ACC112 (cell line): ENCODE data around the gene PTH1R.

Source experiments
- H2AFZ ChIP-seq: fragments of 200-600 bp; sonication (generic); one replicate; pipeline ENCODE4 v1.6.0; 2017; ENCODE audit warnings: antibody characterized with exemption, low read length; ENCODE audit not compliant: unreplicated experiment
- H3K27ac ChIP-seq: fragments of 200-600 bp; sonication (generic); 2 replicates; pipeline ENCODE4 v1.5.1; 2014; ENCODE audit warnings: low read depth, mild to moderate bottlenecking, antibody characterized with exemption, low read length, moderate library complexity
- H3K27me3 ChIP-seq: fragments of 200-600 bp; sonication (generic); 2 replicates; pipeline ENCODE4 v1.6.1; 2014; ENCODE audit warnings: mild to moderate bottlenecking, antibody characterized with exemption, low read length, moderate library complexity, mixed read lengths; ENCODE audit not compliant: insufficient read depth
- H3K36me3 ChIP-seq: fragments of 200-600 bp; sonication (generic); 2 replicates; pipeline ENCODE4 v1.6.1; 2016; ENCODE audit warnings: mild to moderate bottlenecking, antibody characterized with exemption, low read length, moderate library complexity, mixed read lengths; ENCODE audit not compliant: insufficient read depth
- H3K4me1 ChIP-seq: fragments of 200-600 bp; sonication (generic); one replicate; pipeline ENCODE4 v1.6.1; 2016; ENCODE audit warnings: low read length, mixed read lengths; ENCODE audit not compliant: insufficient read depth, unreplicated experiment, control insufficient read depth
- H3K4me3 ChIP-seq: fragments of 200-600 bp; sonication (generic); 2 replicates; pipeline ENCODE4 v1.5.1; 2014; ENCODE audit warnings: mild to moderate bottlenecking, low read depth, low read length
- H3K79me2 ChIP-seq: fragments of 200-600 bp; sonication (generic); one replicate; pipeline ENCODE4 v1.6.0; 2016; ENCODE audit warnings: low read length; ENCODE audit not compliant: control insufficient read depth, unreplicated experiment, insufficient read depth

The PTH1R gene

GRCh38 chr3:46884929-46885328 lies 7.4 kb downstream of the PTH1R start:
- no peak overlapping the region for H2AFZ ChIP-seq
- no peaks in the 10 kb centered on the region for H3K36me3 ChIP-seq
- H3K27ac ChIP-seq, result no peak overlapping the region
- H3K4me3 ChIP-seq, result no peak overlapping the region
- no peaks in the 10 kb centered on the region for H3K4me1 ChIP-seq
- H3K79me2 ChIP-seq, result no peaks in the 10 kb centered on the region
- H3K27me3 ChIP-seq, result peaks cover 53% of the 10 kb centered on the region

DNA sequence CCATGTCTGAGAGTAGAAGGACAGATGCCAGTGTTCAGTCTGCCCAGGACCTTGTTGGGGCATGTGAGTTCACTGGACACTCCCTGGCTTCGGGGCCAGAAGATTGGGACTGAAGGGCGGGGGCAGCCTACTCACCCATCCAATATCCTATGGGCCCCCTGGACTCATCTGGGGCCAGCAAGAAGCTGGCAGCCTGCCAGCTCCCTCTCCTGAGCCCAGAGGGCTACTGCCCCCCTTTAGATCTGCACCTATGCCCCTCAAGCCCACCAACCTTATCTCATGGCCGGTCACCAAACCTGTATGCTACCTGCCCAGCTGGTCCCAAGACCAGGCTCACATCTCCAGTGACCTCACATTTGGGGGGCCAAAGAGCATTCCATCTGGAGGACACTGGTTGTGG lies 8.1 kb downstream of the PTH1R start:
- Histone ChIP-seq H3K27ac (no peak overlapping the region), H3K79me2 (no peaks in the 10 kb centered on the region), H3K4me1 (no peaks in the 10 kb centered on the region), H2AFZ (no peak overlapping the region), H3K27me3 (peaks cover 49% of the 10 kb centered on the region), H3K4me3 (no peak overlapping the region), H3K36me3 (no peaks in the 10 kb centered on the region)

GRCh38 chr3:46887980-46888494 lies 10.5 kb downstream of the PTH1R start:
- peaks cover 5% of the 10 kb centered on the region for H3K4me1 ChIP-seq

GRCh38 chr3:46888705-46889104 lies 11.2 kb downstream of the PTH1R start:
- Histone ChIP-seq H3K36me3 (no peaks in the 10 kb centered on the region), H3K27ac (no peak overlapping the region), H3K79me2 (no peaks in the 10 kb centered on the region), H3K27me3 (peaks cover 26% of the 10 kb centered on the region), H3K4me3 (no peak overlapping the region), H2AFZ (no peak overlapping the region), H3K4me1 (peaks cover 12% of the 10 kb centered on the region)

More at GRCh38 chr3:46887980-46888494, 10.5 kb downstream of the PTH1R start:
- H3K36me3 ChIP-seq, result no peaks in the 10 kb centered on the region
- no peak overlapping the region for H2AFZ ChIP-seq
- no peak overlapping the region for H3K4me3 ChIP-seq
- H3K27ac ChIP-seq, result no peak overlapping the region
- H3K79me2 ChIP-seq, result no peaks in the 10 kb centered on the region
- peaks cover 31% of the 10 kb centered on the region for H3K27me3 ChIP-seq

- peaks cover 12% of the 10 kb centered on the region for H3K4me1 ChIP-seq
- no peaks in the 10 kb centered on the region for H3K36me3 ChIP-seq
- H2AFZ ChIP-seq, result no peak overlapping the region
- H3K27ac ChIP-seq, result no peak overlapping the region
- no peaks in the 10 kb centered on the region for H3K79me2 ChIP-seq
- no peak overlapping the region for H3K4me3 ChIP-seq
- peaks cover 18% of the 10 kb centered on the region for H3K27me3 ChIP-seq
Observed at GRCh38 chr3:46889381-46890110, 12.0 kb downstream of the PTH1R start.

DNA sequence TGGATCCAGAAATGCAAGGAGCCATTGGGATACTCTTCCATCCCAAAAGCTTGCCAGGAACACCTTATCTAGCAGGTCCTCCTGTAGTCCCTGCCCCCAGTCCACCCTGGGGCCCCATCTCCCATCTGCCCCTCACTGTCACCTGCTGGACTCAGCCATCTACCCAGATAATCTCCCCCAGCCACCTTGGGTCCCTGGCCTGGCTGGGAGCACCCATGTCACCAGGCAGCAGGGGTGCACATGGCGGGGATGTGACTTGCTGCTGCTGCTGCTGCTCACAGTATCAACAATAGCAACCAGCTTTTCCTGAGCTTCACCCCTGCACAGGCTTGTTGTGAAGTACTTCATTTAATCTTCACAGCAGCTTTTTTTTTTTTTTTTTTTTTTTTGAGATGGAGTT lies 12.6 kb downstream of the PTH1R start:
- Histone ChIP-seq H2AFZ (no peak overlapping the region), H3K36me3 (no peaks in the 10 kb centered on the region), H3K27ac (no peak overlapping the region), H3K79me2 (no peaks in the 10 kb centered on the region), H3K27me3 (peaks cover 14% of the 10 kb centered on the region), H3K4me1 (peaks cover 12% of the 10 kb centered on the region), H3K4me3 (no peak overlapping the region)

DNA sequence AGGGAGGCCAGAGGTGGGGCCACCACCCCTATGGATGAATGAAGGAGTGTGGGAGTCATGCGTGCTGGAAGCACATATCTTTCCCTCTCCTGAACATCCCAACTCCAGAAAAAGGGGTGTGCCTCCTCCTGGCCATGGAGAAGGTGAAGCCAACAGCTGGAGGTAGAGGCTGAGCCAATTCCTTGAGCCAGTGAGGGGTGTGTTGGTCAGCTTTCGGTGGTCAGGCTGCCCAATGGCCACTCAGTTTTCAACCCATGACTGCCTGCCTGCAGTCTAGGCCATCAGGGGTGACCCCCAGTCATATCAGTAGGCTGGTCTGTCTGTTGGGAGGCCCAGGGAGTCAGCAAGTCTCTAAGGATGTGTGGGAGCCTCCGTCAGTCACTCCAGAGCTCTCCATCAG lies 13.6 kb downstream of the PTH1R start:
- peaks cover 12% of the 10 kb centered on the region for H3K4me1 ChIP-seq
- H3K27me3 ChIP-seq, result peaks cover 4% of the 10 kb centered on the region; the same call in 1 of the 2 replicates
- H3K4me3 ChIP-seq, result no peak overlapping the region
- H3K27ac ChIP-seq, result no peak overlapping the region
- no peaks in the 10 kb centered on the region for H3K79me2 ChIP-seq
- no peaks in the 10 kb centered on the region for H3K36me3 ChIP-seq
- no peak overlapping the region for H2AFZ ChIP-seq

DNA sequence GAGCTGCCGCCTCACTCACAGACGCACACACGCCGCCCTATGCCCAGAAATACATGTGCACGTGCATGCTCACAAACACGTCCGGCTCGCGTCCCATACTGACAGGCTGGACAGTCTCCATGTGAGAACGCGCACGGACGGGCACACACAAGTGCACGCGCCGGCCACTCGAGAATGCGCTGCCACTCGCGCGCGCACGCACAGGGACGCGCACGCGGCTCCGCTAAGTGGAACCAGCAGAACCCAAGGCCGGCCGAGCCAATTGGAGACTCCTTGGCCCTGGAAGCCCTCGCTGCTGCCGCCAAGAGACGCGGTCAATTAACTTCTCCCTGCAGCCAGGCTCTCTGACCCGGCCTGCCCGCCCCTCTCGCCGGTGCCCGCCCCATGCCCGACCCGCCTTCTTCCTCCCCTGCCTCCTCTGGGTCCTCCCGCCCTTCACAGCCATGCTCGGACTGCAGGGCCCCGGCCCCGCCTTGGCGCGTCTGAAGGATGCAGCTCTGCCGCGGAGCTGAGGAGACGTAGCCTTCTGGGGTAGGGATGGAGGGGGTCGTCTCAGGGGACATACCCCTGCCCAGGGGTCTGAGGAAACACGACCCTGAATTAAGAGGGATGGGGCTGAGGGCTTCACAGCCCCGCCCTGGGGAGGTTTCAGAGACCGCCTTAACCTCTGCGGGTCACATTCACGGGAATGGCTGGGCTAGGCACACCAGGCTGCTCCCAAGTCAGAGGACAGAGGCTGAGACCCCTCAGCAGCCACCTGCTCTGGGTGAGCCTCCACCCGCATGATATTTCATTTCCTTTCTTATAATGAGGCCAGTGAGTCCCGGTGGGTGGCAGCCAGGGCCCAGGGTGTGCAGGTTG lies 15.0 kb downstream of the PTH1R start:
- Histone ChIP-seq H3K4me3 (peak overlapping the region; percentile 70), H3K27ac (no peak overlapping the region), H2AFZ (peak overlapping the region; percentile 16), H3K36me3 (no peaks in the 10 kb centered on the region), H3K4me1 (peaks cover 12% of the 10 kb centered on the region), H3K27me3 (peaks cover 4% of the 10 kb centered on the region; the same call in 1 of the 2 replicates), H3K79me2 (no peaks in the 10 kb centered on the region)

GRCh38 chr3:46893146-46893748 lies 15.7 kb downstream of the PTH1R start:
- Histone ChIP-seq H3K27me3 (peaks cover 4% of the 10 kb centered on the region; the same call in 1 of the 2 replicates), H3K4me3 (peak overlapping the region; percentile 70), H2AFZ (no peak overlapping the region), H3K4me1 (peaks cover 12% of the 10 kb centered on the region), H3K79me2 (no peaks in the 10 kb centered on the region), H3K27ac (no peak overlapping the region), H3K36me3 (no peaks in the 10 kb centered on the region)

- H3K4me1 ChIP-seq, result peaks cover 12% of the 10 kb centered on the region
- peaks cover 4% of the 10 kb centered on the region; the same call in 1 of the 2 replicates for H3K27me3 ChIP-seq
- H3K79me2 ChIP-seq, result no peaks in the 10 kb centered on the region
- no peaks in the 10 kb centered on the region for H3K36me3 ChIP-seq
- H3K27ac ChIP-seq, result no peak overlapping the region
- no peak overlapping the region for H3K4me3 ChIP-seq
- no peak overlapping the region for H2AFZ ChIP-seq
Observed at GRCh38 chr3:46893763-46894162, 16.2 kb downstream of the PTH1R start.
